HG03108 (cell line): ENCODE results near the gene PIM3.
"Not testable (repeated sequence)": the region's sequence is repeated elsewhere in the genome, so short reads cannot be mapped to it uniquely, and the experiment has no call there.

Source experiments
- ATAC-seq: cut with Tn5 transposase; IDR thresholded peaks from one replicate; pipeline ENCODE4 v1.9.1; 2021; ENCODE audit warnings: moderate library complexity; ENCODE audit not compliant: unreplicated experiment

PIM3 gene

GRCh38 chr22:49942565-49943404 is 17.8 kb upstream of the PIM3 start:
- ATAC-seq = no peak

DNA sequence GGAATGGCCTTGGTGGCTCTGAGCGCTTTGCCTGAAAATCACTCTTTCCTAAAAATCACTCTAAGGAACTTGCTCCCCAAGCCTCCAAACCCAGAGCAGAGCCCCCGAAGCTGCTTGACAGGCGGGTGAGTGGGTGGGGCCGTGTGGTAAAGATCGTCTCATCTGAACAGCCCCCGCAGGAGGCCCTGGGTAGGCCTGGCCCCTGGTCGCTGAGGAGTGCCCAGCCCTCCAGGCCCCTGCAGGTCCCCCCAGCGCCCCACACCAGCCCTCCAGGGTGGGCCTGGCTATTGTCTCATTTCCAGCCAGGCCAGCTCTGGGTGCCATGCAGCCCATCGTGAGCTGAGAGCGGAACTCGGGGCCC is 17.2 kb upstream of the PIM3 start:
- no peak for ATAC-seq

GRCh38 chr22:49943771-49944398 is 16.7 kb upstream of the PIM3 start:
- no peak for ATAC-seq

- ATAC-seq = no peak
Observed at GRCh38 chr22:49944399-49944891, 16.1 kb upstream of the PIM3 start.

DNA sequence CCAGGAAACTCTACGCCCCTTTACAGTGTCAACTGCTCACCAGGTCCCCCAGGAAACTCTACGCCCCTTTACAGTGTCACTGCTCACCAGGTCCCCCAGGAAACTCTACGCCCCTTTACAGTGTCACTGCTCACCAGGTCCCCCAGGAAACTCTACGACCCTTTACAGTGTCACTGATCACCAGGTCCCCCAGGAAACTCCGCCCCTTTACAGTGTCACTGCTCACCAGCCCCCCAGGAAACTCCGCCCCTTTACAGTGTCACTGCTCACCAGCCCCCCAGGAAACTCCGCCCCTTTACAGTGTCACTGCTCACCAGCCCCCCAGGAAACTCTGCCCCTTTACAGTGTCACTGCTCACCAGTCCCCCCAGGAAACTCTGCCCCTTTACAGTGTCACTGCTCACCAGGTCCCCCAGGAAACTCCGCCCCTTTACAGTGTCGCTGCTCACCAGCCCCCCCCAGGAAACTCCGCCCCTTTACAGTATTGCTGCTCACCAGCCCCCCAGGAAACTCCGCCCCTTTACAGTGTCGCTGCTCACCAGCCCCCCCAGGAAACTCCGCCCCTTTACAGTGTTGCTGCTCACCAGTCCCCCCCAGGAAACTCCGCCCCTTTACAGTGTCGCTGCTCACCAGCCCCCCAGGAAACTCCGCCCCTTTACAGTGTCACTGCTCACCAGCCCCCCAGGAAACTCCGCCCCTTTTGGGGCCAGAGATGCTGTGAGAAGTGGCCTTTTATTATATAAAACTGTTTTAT is 15.4 kb upstream of the PIM3 start:
- ATAC-seq = not testable (repeated sequence)

DNA sequence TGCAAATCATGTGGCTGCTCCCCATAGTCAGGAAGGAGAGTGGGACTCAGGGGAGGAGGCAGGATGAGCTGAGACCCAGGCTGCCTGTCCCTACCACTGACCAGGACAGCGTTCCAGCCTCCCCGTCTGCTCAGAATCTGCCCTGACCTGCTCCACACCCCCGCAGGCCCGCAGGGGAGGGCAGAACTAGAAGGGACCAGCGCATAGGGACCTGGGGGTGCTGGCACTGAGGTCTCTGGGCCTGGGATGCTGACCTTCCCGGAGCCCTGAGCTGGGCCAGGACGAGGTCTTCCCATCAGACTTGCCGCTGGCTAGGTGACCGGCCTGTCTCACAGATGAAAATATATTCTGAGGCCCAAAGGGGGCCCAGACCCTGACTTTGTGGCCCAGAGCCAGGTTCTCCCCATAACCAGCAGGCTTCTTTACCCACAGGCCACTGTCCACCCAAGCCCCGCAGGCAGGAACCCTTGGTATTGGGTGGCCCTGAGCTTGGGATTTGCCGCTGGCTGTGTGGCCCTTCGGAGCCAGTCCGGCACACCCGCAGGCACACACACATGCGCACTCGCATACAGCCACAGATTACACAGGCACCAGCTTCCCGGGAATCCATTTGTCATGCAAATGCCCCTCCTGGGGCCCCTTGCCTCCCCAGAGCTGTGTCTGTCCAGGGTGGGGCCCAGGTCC is 13.8 kb upstream of the PIM3 start:
- no peak for ATAC-seq

- no peak for ATAC-seq
Observed at GRCh38 chr22:49947296-49947622, 13.3 kb upstream of the PIM3 start.

DNA sequence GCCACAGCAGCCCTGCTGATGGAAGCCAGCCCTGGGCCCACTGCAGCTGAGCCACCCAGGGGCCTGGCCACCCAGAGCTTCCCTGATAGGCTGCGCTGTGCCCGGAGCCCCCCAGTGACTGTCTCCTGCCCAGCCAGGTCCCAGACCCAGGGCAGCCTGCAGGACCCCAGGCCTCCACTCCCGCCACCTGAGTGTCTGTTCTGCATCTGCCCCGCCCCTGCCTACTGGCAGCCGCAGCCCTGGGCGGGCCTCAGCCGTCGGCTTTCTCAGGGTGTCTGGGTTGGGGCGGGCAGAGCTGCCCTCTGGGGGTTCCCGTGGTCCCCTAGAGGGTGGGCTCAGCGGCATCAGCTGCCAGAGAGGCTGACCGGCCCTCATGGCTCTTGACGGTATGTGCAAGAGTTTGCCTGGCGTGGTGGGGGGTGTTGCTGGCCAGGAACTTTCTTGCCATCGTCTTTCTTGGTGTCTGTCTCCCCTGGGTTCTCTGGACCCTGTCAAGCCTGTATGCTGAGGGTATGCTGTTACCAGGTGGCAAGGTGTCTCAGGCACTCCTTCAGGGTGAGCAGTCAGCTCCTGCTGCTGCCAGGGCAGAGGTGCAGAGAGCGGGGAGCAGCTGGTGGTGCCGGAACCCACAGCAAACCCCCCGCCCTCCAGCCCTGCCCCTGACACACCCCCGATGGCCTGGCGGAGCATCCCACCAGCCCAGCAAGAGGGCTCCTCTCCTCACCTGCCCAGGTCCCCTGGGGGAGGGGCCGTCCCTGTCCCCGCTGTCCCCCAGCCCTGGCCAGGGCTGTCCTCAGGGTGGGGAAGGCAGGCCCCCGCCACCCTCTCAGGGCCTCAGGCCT is 12.2 kb upstream of the PIM3 start:
- no peak for ATAC-seq

DNA sequence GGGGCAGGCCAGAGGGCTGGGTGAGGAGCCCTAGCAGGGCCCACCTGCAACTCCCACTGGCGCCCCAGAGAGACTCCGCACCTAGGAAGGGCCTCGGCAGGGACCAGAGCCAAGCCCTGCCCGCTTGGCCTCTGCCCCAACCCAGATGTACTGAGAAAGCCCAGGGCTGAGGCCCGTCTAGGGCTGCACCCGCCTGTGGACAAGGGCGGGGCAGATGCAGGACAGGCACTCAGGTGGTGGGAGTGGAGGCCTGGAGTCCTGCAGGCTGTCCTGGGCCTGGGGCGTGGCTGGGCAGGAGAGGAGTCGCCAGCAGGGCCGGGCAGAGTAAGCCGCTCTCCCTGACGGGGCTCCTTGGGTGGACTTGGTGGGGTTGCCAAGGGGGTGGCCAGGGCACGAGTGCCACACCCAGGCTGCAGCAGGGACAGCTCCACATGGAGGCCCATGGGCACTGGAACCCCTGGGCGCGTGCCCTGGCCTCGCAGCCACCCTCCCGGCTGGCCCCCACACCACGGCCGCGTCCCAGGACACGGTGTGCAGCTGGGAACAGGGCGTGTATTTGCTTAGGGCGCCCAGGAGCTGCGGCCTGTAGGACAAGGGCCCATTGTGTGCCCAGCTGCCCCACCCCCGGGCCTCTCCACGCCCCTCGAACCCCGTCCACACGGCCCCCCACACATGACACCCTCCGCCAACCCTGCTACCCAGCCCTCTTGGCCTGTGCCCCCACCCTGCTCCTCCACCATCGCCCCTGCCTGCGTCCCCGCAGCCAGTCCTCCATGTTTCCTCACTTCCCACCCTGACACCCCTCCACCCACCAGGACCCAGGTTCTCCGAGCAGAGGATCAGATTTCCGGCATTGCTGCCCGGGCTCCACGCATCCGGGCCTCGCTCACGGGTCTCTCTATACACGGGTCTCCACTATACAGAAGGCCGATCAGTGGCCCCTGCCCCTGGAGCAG is 11.3 kb upstream of the PIM3 start:
- no peak for ATAC-seq

DNA sequence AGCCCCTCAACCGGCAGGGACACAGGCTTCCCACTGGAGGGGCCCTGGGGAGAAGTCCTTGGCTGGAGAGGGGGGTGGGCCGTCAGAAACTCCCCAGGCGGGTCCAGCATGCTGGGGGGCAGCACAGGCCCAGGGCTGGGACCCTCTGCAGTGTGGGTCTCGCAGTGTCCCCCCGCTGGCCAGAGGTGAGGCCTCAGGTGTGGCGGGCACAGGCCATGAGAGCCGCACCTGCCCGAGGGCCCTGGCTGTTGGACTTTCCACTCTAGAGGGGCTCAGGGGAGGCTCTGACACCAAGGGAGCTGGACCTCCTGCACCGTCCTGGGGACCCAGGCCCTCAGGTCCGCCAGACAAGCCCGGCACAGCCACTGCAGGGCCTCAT is 10.7 kb upstream of the PIM3 start:
- ATAC-seq = no peak

GRCh38 chr22:49950396-49950994 is 10.1 kb upstream of the PIM3 start:
- ATAC-seq = no peak

GRCh38 chr22:49951000-49951677 is 9.4 kb upstream of the PIM3 start:
- no peak for ATAC-seq

DNA sequence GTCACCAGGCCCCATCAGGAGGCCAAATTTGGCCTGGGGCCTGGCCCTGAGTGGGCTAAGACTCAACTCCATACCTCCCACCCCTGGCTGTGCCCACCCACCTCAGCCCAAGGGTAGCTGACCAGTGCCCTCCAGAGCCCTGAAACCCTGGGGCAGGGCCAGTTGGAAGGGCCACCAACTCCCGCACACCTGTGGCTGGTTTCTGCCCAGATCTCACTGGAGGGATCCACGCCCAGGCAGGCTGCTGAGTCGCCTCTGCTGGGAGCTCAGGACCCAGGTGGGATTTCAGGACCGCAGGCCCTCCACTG is 8.9 kb upstream of the PIM3 start:
- no peak for ATAC-seq

DNA sequence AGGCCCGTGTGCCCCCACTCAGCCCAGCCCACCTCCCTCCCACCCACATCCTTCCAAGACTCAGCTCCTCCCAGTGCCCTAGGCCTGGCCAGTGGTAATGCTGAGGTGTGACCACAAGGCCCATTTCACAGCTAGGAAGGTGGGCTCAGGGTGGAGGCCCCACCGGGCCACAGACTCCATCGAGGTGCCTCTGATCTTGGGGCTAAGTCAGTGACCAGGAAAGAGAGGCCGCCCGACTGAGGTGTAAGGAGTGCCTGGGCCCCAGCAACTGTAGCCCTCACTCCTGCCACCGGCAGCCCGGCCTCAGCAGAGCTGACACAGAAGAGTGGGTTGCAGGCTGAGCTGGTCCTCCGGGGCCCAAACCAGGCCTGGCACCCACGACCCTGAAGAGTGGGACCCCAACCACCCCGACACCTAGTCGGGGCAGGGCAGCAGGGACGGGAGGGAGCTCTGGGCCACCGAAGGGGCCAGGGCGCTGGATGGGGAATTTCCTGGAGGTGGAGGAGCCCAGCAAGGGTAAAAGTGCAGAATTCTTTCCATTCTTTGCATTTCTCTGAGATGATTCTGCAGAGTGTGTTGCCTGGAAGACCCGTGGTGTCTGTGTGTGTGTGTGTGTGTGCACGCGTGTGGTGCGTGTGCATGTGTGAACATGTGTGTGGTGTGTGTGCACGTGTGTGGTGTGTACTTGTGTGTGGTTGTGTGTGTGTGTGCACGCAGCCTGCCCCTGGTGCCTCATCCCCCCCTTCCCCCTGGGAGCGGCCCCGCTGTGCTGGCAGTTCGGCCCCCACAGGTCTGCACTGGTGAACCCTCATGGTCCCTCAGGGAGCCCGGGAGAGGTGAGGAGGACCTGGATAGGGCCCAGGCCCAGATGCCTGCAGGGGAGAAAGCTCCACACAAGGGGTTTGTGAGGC is 8.3 kb upstream of the PIM3 start:
- no peak for ATAC-seq

GRCh38 chr22:49953027-49953679 is 7.4 kb upstream of the PIM3 start:
- no peak for ATAC-seq

DNA sequence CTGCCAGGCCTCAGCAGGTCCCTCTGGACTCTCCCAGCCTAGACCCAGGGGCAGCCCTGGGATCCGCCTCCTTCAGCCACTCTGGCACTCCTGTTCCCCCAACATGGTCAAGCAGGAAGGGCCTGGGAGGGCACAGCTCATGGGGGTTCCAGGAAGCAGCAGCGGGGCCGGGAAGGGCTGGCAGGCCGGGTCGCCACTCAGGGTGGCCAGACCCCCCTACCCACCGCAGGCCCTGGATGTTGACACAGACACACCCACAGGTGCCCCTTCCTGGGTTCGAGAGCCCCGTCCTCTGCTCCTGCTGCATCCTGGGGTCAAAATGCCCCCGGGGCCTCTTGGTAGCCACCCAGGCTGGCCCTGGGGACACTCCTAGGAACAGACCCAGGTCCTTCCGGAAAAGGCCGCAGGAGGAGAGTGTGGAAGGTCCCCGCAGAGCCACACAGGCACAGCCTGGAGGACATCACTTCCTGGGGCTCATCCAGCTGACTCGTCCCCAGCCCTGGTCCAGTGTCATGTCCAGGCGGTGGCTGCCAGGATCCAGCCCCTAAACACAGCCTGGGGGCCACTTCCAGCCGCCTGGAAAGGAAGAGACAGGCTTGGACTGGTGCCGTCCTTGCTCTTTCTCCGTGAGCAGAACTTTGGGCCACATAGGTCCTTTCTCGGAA is 6.8 kb upstream of the PIM3 start:
- no peak for ATAC-seq

GRCh38 chr22:49954354-49954753 is 6.2 kb upstream of the PIM3 start:
- no peak for ATAC-seq
